SK-N-SH treated with all-trans-retinoic acid at 6 μM for 48 hours (cell line): Measurements from ENCODE around the gene DUOX2.
"Not testable (repeated sequence)": the region's sequence is repeated elsewhere in the genome, so short reads cannot be mapped to it uniquely, and the experiment has no call there.

Experiments
- ATAC-seq: fragments of 200-7000 bp; cut with Tn5 transposase; 3 replicates; pipeline ENCODE4 v1.9.1; 2020; ENCODE audit warnings: mild to moderate bottlenecking, moderate library complexity
- ARNTL ChIP-seq: fragments of 450-650 bp; formaldehyde crosslinking; IDR thresholded peaks from 2 replicates; pipeline ENCODE4 v1.5.0; 2020; ENCODE audit warnings: low read depth, mild to moderate bottlenecking, moderate library complexity, borderline replicate concordance
- BACH2 ChIP-seq: fragments of 250-450 bp; sonication (Bioruptor Pico); IDR thresholded peaks from 2 replicates; pipeline ENCODE4 v1.9.0; 2021; ENCODE audit warnings: mild to moderate bottlenecking, borderline replicate concordance
- CREB5 ChIP-seq: fragments of 250-450 bp; sonication (Bioruptor Pico); IDR thresholded peaks from 2 replicates; pipeline ENCODE4 v1.5.1; 2020; ENCODE audit warnings: low read depth, mild to moderate bottlenecking, moderate library complexity
- CSDC2 ChIP-seq: fragments of 250-450 bp; sonication (Bioruptor Pico); IDR thresholded peaks from 2 replicates; pipeline ENCODE4 v1.5.0; 2020; ENCODE audit warnings: mild to moderate bottlenecking, moderate library complexity
- CSRNP3 ChIP-seq: fragments of 250-450 bp; sonication (Bioruptor Pico); IDR thresholded peaks from 2 replicates; pipeline ENCODE4 v1.5.1; 2021; ENCODE audit warnings: mild to moderate bottlenecking, moderate library complexity
- ESRRG ChIP-seq: fragments of 250-450 bp; sonication (Bioruptor Pico); IDR thresholded peaks from 2 replicates; pipeline ENCODE4 v1.6.1; 2021; ENCODE audit warnings: mild to moderate bottlenecking
- ISL1 ChIP-seq: fragments of 250-450 bp; sonication (Bioruptor Pico); IDR thresholded peaks from 2 replicates; pipeline ENCODE4 v2.1.2; 2022; ENCODE audit warnings: mild to moderate bottlenecking, moderate library complexity
- OSR1 ChIP-seq: fragments of 250-450 bp; sonication (Bioruptor Pico); IDR thresholded peaks from 2 replicates; pipeline ENCODE4 v1.8.0; 2022; ENCODE audit warnings: moderate library complexity, mild to moderate bottlenecking, inconsistent platforms
- PATZ1 ChIP-seq: fragments of 250-450 bp; sonication (Bioruptor Pico); IDR thresholded peaks from 2 replicates; pipeline ENCODE4 v1.8.0; 2020; ENCODE audit warnings: mild to moderate bottlenecking, moderate library complexity, borderline replicate concordance
- POU6F1 ChIP-seq: fragments of 250-450 bp; sonication (Bioruptor Pico); IDR thresholded peaks from 2 replicates; pipeline ENCODE4 v1.8.0; 2021; ENCODE audit warnings: low read depth, mild to moderate bottlenecking, moderate library complexity, borderline replicate concordance
- TCF4 ChIP-seq: fragments of 250-450 bp; sonication (Bioruptor Pico); IDR thresholded peaks from 2 replicates; pipeline ENCODE4 v1.8.0; 2021; ENCODE audit warnings: mild to moderate bottlenecking, moderate library complexity, borderline replicate concordance
- TSHZ2 ChIP-seq: fragments of 250-450 bp; sonication (Bioruptor Pico); IDR thresholded peaks from 2 replicates; pipeline ENCODE4 v1.5.0; 2020; ENCODE audit warnings: mild to moderate bottlenecking, moderate library complexity
- ZC3H10 ChIP-seq: fragments of 250-450 bp; sonication (Bioruptor Pico); IDR thresholded peaks from 2 replicates; pipeline ENCODE4 v1.5.1; 2021; ENCODE audit warnings: mild to moderate bottlenecking, moderate library complexity
- ZFP3 ChIP-seq: fragments of 250-450 bp; sonication (Bioruptor Pico); IDR thresholded peaks from 2 replicates; pipeline ENCODE4 v1.5.0; 2020; ENCODE audit warnings: mild to moderate bottlenecking, moderate library complexity
- ZFP30 ChIP-seq: fragments of 450-650 bp; formaldehyde crosslinking; IDR thresholded peaks from 2 replicates; pipeline ENCODE4 v1.5.0; 2022; ENCODE audit warnings: mild to moderate bottlenecking, moderate library complexity
- ZNF565 ChIP-seq: fragments of 450-650 bp; formaldehyde crosslinking; conservative IDR thresholded peaks from 2 replicates; pipeline ENCODE4 v1.5.0; 2020; ENCODE audit warnings: low read depth, mild to moderate bottlenecking, moderate library complexity
- ZNF70 ChIP-seq: fragments of 450-650 bp; formaldehyde crosslinking; IDR thresholded peaks from 2 replicates; pipeline ENCODE4 v1.5.0; 2020; ENCODE audit warnings: mild to moderate bottlenecking, moderate library complexity
- ZNF8 ChIP-seq: fragments of 450-650 bp; formaldehyde crosslinking; IDR thresholded peaks from 2 replicates; pipeline ENCODE4 v1.5.0; 2020; ENCODE audit warnings: mild to moderate bottlenecking, moderate library complexity

Gene DUOX2

GRCh38 chr15:45048794-45049631, 65.0 kb downstream of the DUOX2 start:
- ATAC-seq, result no peak
- no peak for TF ChIP-seq TCF4 (CRISPR knock-in tag)
- TF ChIP-seq POU6F1 (CRISPR knock-in tag), result no peak
- TF ChIP-seq ZNF8, result no peak
- TF ChIP-seq CSRNP3 (CRISPR knock-in tag), result no peak
- no peak for TF ChIP-seq ISL1 (CRISPR knock-in tag)
- no peak for TF ChIP-seq ARNTL
- TF ChIP-seq ZFP3, result no peak
- no peak for TF ChIP-seq OSR1 (CRISPR knock-in tag)
- no peak for TF ChIP-seq ZC3H10 (CRISPR knock-in tag)
- no peak for TF ChIP-seq TSHZ2
- no peak for TF ChIP-seq CSDC2
- no peak for TF ChIP-seq CREB5
- TF ChIP-seq ZNF70 (CRISPR knock-in tag), result no peak
- no peak for TF ChIP-seq ZFP30 (CRISPR knock-in tag)
- TF ChIP-seq ESRRG (CRISPR knock-in tag), result no peak
- TF ChIP-seq BACH2 (CRISPR knock-in tag), result no peak
- TF ChIP-seq ZNF565 (CRISPR knock-in tag), result no peak
- no peak for TF ChIP-seq PATZ1 (CRISPR knock-in tag)
- TF ChIP-seq, all 23 proteins: peak for 0

- not testable (repeated sequence) for ATAC-seq
Observed at GRCh38 chr15:45048449-45048793, 65.6 kb downstream of the DUOX2 start.

- ATAC-seq, result not testable (repeated sequence)
Observed at GRCh38 chr15:45044270-45044669, 69.7 kb downstream of the DUOX2 start.

GRCh38 chr15:45042859-45043258, 71.1 kb downstream of the DUOX2 start:
- ATAC-seq, result not testable (repeated sequence)
